ENCODE results near the gene RXRB.
A peak's percentile ranks its signal among the peaks of the same experiment; 100 is the strongest.

RXRB gene

GRCh38 chr6:33206027-33206863 lies 5.8 kb upstream of the RXRB start:
- DNase-seq (ENCODE audit: low spot score in 2 of 2) = no peak
- Mint-ChIP-seq H3K4me1 (peaks cover 41% of the 10 kb centered on the region), H3K9me3 (no peaks in the 10 kb centered on the region), H3K27ac (no peak overlapping the region), H3K4me3 (peak overlapping the region; percentile 49), H3K36me3 (peaks cover 25% of the 10 kb centered on the region), H3K27me3 (no peaks in the 10 kb centered on the region)
- no peak for ATAC-seq (ENCODE audit: low read depth)

- H3K27me3 Mint-ChIP-seq = no peaks in the 10 kb centered on the region
- no peak for ATAC-seq (ENCODE audit: low read depth)
- H3K9me3 Mint-ChIP-seq = no peaks in the 10 kb centered on the region
- H3K36me3 Mint-ChIP-seq = peaks cover 23% of the 10 kb centered on the region
- peak overlapping the region; percentile 0 for H3K27ac Mint-ChIP-seq
- H3K4me3 Mint-ChIP-seq = peak overlapping the region; percentile 94
- peaks cover 47% of the 10 kb centered on the region for H3K4me1 Mint-ChIP-seq
- no peak for DNase-seq (ENCODE audit: low spot score in 2 of 2)
These were observed 4.9 kb upstream of the RXRB start for GRCh38 chr6:33205191-33206026.

DNA sequence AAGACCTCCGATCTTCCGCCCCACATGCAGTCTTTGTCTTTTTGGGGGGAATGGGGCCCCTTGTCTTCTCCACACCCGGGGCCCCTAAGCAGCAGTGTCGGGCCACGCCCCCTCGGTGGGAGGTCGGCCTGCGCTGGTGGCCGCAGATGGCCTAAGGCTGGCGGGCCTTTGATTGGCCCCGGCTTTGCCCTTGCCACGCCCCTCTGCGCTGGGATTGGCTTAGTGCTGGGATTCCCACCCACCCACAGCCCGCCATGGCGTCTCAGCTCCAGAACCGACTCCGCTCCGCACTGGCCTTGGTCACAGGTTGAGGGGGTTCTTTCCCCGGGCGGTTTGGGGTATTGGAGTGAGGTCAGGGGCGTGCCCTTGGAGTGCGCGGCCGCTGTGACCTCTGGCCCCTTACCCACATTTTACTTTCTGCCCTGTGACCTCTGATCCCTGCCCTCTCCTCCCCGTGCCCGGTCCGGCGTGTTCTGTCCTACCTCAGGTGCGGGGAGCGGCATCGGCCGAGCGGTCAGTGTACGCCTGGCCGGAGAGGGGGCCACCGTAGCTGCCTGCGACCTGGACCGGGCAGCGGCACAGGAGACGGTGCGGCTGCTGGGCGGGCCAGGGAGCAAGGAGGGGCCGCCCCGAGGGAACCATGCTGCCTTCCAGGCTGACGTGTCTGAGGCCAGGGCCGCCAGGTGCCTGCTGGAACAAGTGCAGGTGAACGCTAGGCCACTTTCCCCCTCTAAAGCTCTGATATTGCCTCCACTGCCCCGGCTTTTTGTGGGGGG lies 4.1 kb upstream of the RXRB start, which contains the start of gene HSD17B8:
HSD17B8 (plus strand) TSS at position 241 of the 776 bp plus-strand sequence; CDS start at position 255, 14 bp downstream.
- Mint-ChIP-seq H3K36me3 (peaks cover 18% of the 10 kb centered on the region), H3K27ac (peak within 1 kb of the TSS; percentile 0)

GRCh38 chr6:33204165-33204414 lies 3.6 kb upstream of the RXRB start:
- H3K4me1 Mint-ChIP-seq = peaks cover 50% of the 10 kb centered on the region
- peak overlapping the region; percentile 94 for H3K4me3 Mint-ChIP-seq
- no peak overlapping the region for H3K27ac Mint-ChIP-seq
- peaks cover 16% of the 10 kb centered on the region for H3K36me3 Mint-ChIP-seq
- ATAC-seq (ENCODE audit: low read depth) (no peak), DNase-seq (ENCODE audit: low spot score in 2 of 2) (no peak)
- H3K27me3 Mint-ChIP-seq = no peaks in the 10 kb centered on the region
- no peaks in the 10 kb centered on the region for H3K9me3 Mint-ChIP-seq

More for the DNA sequence above, 4.1 kb upstream of the RXRB start, which contains the start of gene HSD17B8:
- Mint-ChIP-seq H3K27me3 (no peaks in the 10 kb centered on the region), H3K4me3 (peak within 1 kb of the TSS; percentile 94), H3K9me3 (no peaks in the 10 kb centered on the region), H3K4me1 (peaks cover 48% of the 10 kb centered on the region)
- DNase-seq (ENCODE audit: low spot score in 2 of 2) = peak; percentile 74 to 77
- peak; percentile 59 for ATAC-seq (ENCODE audit: low read depth)

- Mint-ChIP-seq H3K27me3 (no peaks in the 10 kb centered on the region), H3K36me3 (peaks cover 16% of the 10 kb centered on the region), H3K4me3 (peak overlapping the region; percentile 94), H3K9me3 (no peaks in the 10 kb centered on the region), H3K4me1 (peaks cover 50% of the 10 kb centered on the region), H3K27ac (no peak overlapping the region)
- ATAC-seq (ENCODE audit: low read depth) (no peak), DNase-seq (ENCODE audit: low spot score in 2 of 2) (no peak)
These were observed 3.1 kb upstream of the RXRB start for GRCh38 chr6:33203443-33204164.

DNA sequence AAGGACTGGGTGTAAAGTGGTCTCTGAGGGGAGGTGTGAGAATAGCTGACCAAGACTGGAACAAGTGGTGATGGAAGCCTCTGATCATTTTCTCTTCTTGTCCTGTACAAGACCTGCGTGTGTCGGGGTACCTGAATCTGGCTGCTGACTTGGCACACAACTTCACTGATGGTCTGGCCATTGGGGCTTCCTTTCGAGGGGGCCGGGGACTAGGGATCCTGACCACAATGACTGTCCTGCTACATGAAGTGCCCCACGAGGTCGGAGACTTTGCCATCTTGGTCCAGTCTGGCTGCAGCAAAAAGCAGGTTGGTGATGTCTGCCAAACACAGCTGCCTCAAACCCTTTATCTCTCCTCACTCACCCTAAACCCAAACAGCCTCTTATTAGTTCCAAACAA lies 2.3 kb upstream of the RXRB start:
- Mint-ChIP-seq H3K4me3 (peak overlapping the region; percentile 29), H3K4me1 (peaks cover 57% of the 10 kb centered on the region), H3K36me3 (peaks cover 19% of the 10 kb centered on the region), H3K27ac (no peak overlapping the region), H3K9me3 (no peaks in the 10 kb centered on the region), H3K27me3 (no peaks in the 10 kb centered on the region)
- DNase-seq (ENCODE audit: low spot score in 2 of 2) (no peak), ATAC-seq (ENCODE audit: low read depth) (no peak)

DNA sequence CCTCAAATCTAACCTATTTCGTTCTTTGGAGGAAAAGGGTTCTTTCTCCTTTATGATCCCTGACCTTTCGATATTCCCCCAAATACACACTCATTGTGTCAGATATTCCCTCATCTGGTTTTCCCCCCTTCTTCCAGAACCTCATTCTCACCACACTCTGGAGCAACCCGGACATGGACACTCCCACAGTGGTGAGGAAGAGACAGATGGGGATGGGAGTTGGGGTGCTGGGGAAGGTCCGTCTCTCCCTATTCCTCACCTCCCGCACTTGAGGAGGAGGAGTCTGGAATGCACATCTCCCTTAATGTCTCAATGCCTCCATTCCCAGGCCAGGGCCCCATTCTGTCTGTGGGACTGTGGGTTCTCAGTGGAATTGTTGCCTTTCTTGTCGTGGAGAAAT lies 1.5 kb upstream of the RXRB start:
- H3K27me3 Mint-ChIP-seq = no peaks in the 10 kb centered on the region
- no peak overlapping the region for H3K27ac Mint-ChIP-seq
- peak overlapping the region; percentile 99 for H3K4me3 Mint-ChIP-seq
- H3K4me1 Mint-ChIP-seq = peaks cover 60% of the 10 kb centered on the region
- DNase-seq (ENCODE audit: low spot score in 2 of 2) = no peak
- no peaks in the 10 kb centered on the region for H3K9me3 Mint-ChIP-seq
- no peak for ATAC-seq (ENCODE audit: low read depth)
- peaks cover 22% of the 10 kb centered on the region for H3K36me3 Mint-ChIP-seq

DNA sequence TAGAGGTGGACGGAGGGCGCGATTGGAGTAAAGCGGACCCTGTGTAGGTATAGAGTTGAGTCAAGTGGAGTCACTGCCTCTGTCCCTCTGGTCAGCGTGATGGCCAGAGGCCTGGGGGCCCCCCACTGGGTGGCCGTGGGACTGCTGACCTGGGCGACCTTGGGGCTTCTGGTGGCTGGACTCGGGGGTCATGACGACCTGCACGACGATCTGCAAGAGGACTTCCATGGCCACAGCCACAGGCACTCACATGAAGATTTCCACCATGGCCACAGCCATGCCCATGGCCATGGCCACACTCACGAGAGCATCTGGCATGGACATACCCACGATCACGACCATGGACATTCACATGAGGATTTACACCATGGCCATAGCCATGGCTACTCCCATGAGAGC lies 681 bp upstream of the RXRB start:
- peak overlapping the region; percentile 95 for H3K27ac Mint-ChIP-seq
- ATAC-seq (ENCODE audit: low read depth) (no peak), DNase-seq (ENCODE audit: low spot score in 2 of 2) (no peak)
- H3K27me3 Mint-ChIP-seq = no peaks in the 10 kb centered on the region
- H3K4me3 Mint-ChIP-seq = peak overlapping the region; percentile 99
- no peaks in the 10 kb centered on the region for H3K9me3 Mint-ChIP-seq
- H3K36me3 Mint-ChIP-seq = peaks cover 27% of the 10 kb centered on the region
- peaks cover 60% of the 10 kb centered on the region for H3K4me1 Mint-ChIP-seq

DNA sequence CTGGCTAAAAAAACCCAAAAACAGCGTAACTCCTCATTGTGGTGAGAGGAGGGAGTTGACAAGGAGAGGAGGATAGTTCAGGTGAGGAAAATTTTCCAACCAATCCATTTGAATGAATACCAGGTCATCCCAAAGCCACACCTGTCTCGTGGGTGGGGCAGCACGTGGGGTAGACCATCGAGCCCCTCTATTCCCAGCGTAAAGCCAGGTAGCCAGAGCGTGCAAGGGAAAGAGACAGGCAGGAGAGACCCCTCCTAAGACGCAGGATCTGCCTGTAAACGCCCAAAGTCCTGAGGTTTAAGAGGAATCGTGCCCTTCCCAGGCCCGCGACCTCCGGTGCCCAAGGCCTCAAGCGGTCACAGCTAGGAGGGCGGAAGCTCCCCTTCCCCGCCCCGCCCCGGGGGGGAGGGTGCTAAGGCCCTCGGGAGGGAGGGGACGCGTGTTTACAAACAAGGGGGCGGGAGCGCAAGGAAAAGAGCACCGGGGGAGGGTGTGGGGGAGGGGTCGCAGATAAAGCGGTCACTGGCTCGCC lies 712 bp downstream of the RXRB start:
- H3K27me3 Mint-ChIP-seq = no peaks in the 10 kb centered on the region
- H3K4me3 Mint-ChIP-seq = peak overlapping the region; percentile 99
- H3K27ac Mint-ChIP-seq = peak overlapping the region; percentile 95
- DNase-seq (ENCODE audit: low spot score in 2 of 2) = no peak
- peaks cover 38% of the 10 kb centered on the region for H3K36me3 Mint-ChIP-seq
- ATAC-seq (ENCODE audit: low read depth) = peak; percentile 4
- peaks cover 54% of the 10 kb centered on the region for H3K4me1 Mint-ChIP-seq
- no peaks in the 10 kb centered on the region for H3K9me3 Mint-ChIP-seq

GRCh38 chr6:33198853-33199436 lies 1.5 kb downstream of the RXRB start:
- peaks cover 43% of the 10 kb centered on the region for H3K36me3 Mint-ChIP-seq
- peaks cover 49% of the 10 kb centered on the region for H3K4me1 Mint-ChIP-seq
- H3K27ac Mint-ChIP-seq = peak overlapping the region; percentile 77
- H3K27me3 Mint-ChIP-seq = no peaks in the 10 kb centered on the region
- ATAC-seq (ENCODE audit: low read depth) (no peak), DNase-seq (ENCODE audit: low spot score in 2 of 2) (no peak)
- H3K9me3 Mint-ChIP-seq = no peaks in the 10 kb centered on the region
- H3K4me3 Mint-ChIP-seq = peak overlapping the region; percentile 99

DNA sequence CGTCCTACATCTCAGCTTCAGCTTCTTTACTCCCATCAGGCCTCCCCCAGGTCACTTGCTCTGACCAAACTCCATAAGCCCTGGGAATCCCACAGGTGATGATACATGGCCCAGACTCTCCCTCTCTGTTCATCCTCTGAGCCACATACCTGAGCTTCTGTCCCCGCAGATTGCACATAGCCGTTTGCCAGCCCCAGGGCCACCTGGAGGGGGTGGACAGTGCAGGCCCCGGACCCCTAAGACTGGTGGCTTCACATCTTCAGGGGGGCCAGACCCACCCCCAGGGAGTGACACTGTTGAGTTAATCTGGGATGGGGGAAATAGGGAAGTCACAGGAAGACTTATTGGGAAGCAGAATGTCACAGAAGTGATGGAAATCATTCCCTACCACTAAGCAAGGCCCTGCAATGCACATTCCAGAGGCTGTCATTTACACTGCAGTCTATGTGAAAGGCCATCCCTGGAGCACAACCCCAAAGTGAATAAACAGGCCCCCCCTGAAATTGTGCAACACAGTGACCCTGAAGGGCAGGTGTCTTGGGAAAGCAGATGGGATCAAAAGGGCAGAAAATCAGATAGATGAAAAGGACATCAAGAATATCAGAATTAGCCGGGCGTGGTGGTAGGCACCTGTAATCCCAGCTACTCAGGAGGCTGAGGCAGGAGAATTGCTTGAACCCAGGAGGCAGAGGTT lies 2.2 kb downstream of the RXRB start:
- peaks cover 42% of the 10 kb centered on the region for H3K36me3 Mint-ChIP-seq
- H3K4me3 Mint-ChIP-seq = peak overlapping the region; percentile 99
- H3K4me1 Mint-ChIP-seq = peaks cover 46% of the 10 kb centered on the region
- H3K27ac Mint-ChIP-seq = peak overlapping the region; percentile 77
- no peaks in the 10 kb centered on the region for H3K9me3 Mint-ChIP-seq
- DNase-seq (ENCODE audit: low spot score in 2 of 2) (no peak), ATAC-seq (ENCODE audit: low read depth) (no peak)
- no peaks in the 10 kb centered on the region for H3K27me3 Mint-ChIP-seq

- Mint-ChIP-seq H3K27me3 (peaks cover 2% of the 10 kb centered on the region), H3K4me1 (peaks cover 48% of the 10 kb centered on the region), H3K9me3 (no peaks in the 10 kb centered on the region), H3K4me3 (no peak overlapping the region), H3K27ac (no peak overlapping the region), H3K36me3 (peaks cover 34% of the 10 kb centered on the region)
- ATAC-seq (ENCODE audit: low read depth) (peak; percentile 24), DNase-seq (ENCODE audit: low spot score in 2 of 2) (peak in 1 of 2 donors; percentile 49)
These were observed 2.9 kb downstream of the RXRB start for GRCh38 chr6:33197431-33198048.

Measured in memory B cell (primary cell).